ENCODE results near the gene ARF1. TPM values are rescaled to one million over a fixed set of nuclear protein-coding genes. Genes with fewer than 3 reads are reported as not detected.

ARF1 gene
- total and polyA plus RNA-seq, 2 of the 13 experiments (the other 11 are each of a cell fraction or from before 2014, with no cell fraction given), result 186 to 327 TPM

- TF ChIP-seq ZBTB49 (CRISPR knock-in tag; IDR thresholded peaks at IDR 0.05; ENCODE audit: borderline replicate concordance) (no peak), PLRG1 (conservative IDR thresholded peaks at IDR 0.05) (no peak), ZNF331 (CRISPR knock-in tag; IDR thresholded peaks at IDR 0.05) (no peak), ZNF7 (CRISPR knock-in tag; IDR thresholded peaks at IDR 0.05) (no peak), ZNF275 (CRISPR knock-in tag; IDR thresholded peaks at IDR 0.05; ENCODE audit: borderline replicate concordance) (no peak), ZHX2 (IDR thresholded peaks at IDR 0.05; ENCODE audit: low read depth) (no peak), ZHX2 (CRISPR knock-in tag; IDR thresholded peaks at IDR 0.05; ENCODE audit: borderline replicate concordance) (no peak), HNRNPH1 (optimal IDR thresholded peaks at IDR 0.05; ENCODE audit: low read depth, low read length) (no peak), ASH2L (IDR thresholded peaks at IDR 0.05; ENCODE audit: insufficient read length, low read depth, low read length) (no peak), HOXA5 (CRISPR knock-in tag; IDR thresholded peaks at IDR 0.05) (no peak), ZSCAN12 (CRISPR knock-in tag; IDR thresholded peaks at IDR 0.05) (no peak), CBX1 (IDR thresholded peaks at IDR 0.05; ENCODE audit: low read depth) (no peak), NRL (CRISPR knock-in tag; IDR thresholded peaks at IDR 0.05; ENCODE audit: borderline replicate concordance) (no peak)
Observed at GRCh38 chr1:228044961-228045360, 37.5 kb upstream of the ARF1 start (continued).
